Thoracic aorta (tissue), 2 donors: Measurements from ENCODE around the gene CIBAR2. TPM values are rescaled to one million over a fixed set of nuclear protein-coding genes. Genes with fewer than 3 reads are reported as not detected.
"Not testable (repeated sequence)": the region's sequence is repeated elsewhere in the genome, so short reads cannot be mapped to it uniquely, and the experiment has no call there.

Experiments
- ATAC-seq: fragments of 150-250 bp; one replicate; pipeline ENCODE4 v1.8.0; 2017; ENCODE audit warnings: low read depth; ENCODE audit not compliant: insufficient number of reproducible peaks, low FRiP score
- DNase-seq: peaks from one replicate; pipeline ENCODE4 v3.0.0-alpha.2; 2020; ENCODE audit warnings: low spot score
- H3K27ac ChIP-seq, 2 donors: fragments of 200-600 bp; sonication (generic); 1 replicate in 1 of 2; 2 replicates in 1 of 2; pipeline ENCODE4 v1.5.1; 2016; ENCODE audit warnings: mild to moderate bottlenecking in 2 of 2, moderate library complexity in 2 of 2
- H3K27me3 ChIP-seq: fragments of 200-600 bp; sonication (generic); replicated peaks from 2 replicates; pipeline ENCODE4 v1.6.0; 2016; ENCODE audit warnings: mild to moderate bottlenecking; ENCODE audit not compliant: insufficient read depth
- H3K36me3 ChIP-seq: fragments of 200-600 bp; sonication (generic); one replicate; pipeline ENCODE4 v1.5.1; 2016
- H3K4me1 ChIP-seq, 2 donors: fragments of 200-600 bp; sonication (generic); 1 replicate in 1 of 2; 2 replicates in 1 of 2; pipeline versions ENCODE4 v1.5.1 to v1.6.0; 2016; ENCODE audit warnings: low read depth in 2 of 2, mild to moderate bottlenecking in 1 of 2; ENCODE audit not compliant: control insufficient read depth in 1 of 2
- H3K4me3 ChIP-seq: fragments of 200-600 bp; sonication (generic); 2 replicates; pipeline ENCODE4 v1.5.1; 2016; ENCODE audit warnings: mild to moderate bottlenecking
- H3K9me3 ChIP-seq: fragments of 200-600 bp; sonication (generic); 2 replicates; pipeline ENCODE4 v1.5.1; 2016
- total RNA-seq, 2 donors: library from RNA; depleted of rRNA; stranded (reverse); fragments of >200 nt; gene quantifications; one replicate each; pipeline versions ENCODE4 v1.1.0 to v1.2.3, GENCODE V29; 2016
- TF ChIP-seq, protein P1 (sequence below): fragments of 200-600 bp; sonication (generic); IDR thresholded peaks from one replicate; pipeline ENCODE4 v1.5.1; 2019; ENCODE audit warnings: antibody characterized with exemption

The CIBAR2 gene
- total RNA-seq, 2 donors from 2014 or later, result not detected

DNA sequence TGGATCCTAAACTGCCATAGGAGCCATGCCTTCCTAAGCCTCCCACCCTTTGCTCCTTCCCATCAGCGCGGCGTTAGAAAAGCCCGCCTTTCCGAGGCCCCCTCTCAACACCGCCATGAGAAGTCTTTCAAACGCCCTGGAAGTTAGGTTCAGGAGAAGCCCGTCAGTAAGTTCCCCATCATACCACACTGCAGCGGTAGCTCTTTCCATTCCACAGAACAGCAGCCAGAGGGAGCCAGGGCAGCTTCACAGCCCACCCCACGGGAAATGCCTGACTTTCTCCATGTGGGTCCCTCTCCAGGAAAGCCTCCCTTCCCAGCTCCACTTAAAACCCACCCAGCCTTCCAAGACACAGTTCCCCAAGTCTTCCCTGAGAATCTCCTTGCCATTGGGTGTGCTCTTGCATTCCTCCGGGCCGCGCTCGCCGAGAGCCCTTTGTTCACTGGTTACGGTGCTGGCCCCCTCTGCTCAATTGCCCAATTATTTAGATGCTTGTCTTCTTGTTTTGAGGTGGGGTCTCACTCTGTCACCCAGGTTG, 56.0 kb downstream of the CIBAR2 start:
- Histone ChIP-seq H3K9me3 (no peaks in the 10 kb centered on the region), H3K27me3 (no peaks in the 10 kb centered on the region), H3K4me3 (peak overlapping the region; percentile 40), H3K36me3 (no peaks in the 10 kb centered on the region), H3K27ac (peak overlapping the region in 1 of 2 donors; percentile 8), H3K4me1 (peaks cover 10 to 18% of the 10 kb centered on the region in 2 donors)
- TF ChIP-seq, protein P1, sequence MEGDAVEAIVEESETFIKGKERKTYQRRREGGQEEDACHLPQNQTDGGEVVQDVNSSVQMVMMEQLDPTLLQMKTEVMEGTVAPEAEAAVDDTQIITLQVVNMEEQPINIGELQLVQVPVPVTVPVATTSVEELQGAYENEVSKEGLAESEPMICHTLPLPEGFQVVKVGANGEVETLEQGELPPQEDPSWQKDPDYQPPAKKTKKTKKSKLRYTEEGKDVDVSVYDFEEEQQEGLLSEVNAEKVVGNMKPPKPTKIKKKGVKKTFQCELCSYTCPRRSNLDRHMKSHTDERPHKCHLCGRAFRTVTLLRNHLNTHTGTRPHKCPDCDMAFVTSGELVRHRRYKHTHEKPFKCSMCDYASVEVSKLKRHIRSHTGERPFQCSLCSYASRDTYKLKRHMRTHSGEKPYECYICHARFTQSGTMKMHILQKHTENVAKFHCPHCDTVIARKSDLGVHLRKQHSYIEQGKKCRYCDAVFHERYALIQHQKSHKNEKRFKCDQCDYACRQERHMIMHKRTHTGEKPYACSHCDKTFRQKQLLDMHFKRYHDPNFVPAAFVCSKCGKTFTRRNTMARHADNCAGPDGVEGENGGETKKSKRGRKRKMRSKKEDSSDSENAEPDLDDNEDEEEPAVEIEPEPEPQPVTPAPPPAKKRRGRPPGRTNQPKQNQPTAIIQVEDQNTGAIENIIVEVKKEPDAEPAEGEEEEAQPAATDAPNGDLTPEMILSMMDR, result peak; percentile 10
- ATAC-seq (no peak), DNase-seq (no peak)

DNA sequence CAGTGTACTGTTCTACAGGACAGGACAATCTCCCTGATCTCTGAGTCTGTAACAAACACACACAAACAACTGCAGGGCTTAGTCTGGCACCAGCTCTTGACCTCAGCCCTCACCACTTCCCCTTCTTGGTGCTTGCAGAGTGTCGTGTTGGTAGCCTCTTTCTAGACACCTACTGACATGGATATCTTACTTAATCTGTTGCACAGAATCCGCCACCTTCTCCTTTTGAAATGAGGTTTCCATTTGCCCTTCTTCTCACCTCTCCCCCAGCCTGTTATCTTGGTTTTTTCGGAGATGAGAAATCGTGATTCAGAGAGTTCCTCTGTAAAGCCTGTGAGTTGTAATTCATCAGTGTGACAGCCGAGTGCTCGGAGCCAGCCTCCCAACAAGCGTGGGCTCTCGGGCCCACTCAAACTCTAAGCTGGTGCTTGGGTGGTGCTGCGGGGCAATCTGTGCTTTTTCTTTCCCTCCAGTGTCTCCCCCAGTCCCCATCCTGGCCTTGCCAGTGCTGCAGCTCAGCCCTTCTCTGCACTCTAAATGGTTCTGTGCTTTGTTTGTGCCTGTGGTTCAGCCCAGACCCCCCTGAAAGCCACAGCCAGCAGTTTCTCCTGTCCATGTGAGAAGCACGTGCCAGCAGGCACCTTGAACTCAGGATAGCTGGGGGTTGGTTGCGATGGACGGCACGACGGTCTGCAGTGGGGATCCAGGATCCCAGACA, 56.6 kb downstream of the CIBAR2 start:
- H3K4me1 ChIP-seq, result peaks cover 10 to 18% of the 10 kb centered on the region in 2 donors
- no peaks in the 10 kb centered on the region for H3K36me3 ChIP-seq
- no peak for DNase-seq
- TF ChIP-seq, protein P1, result no peak
- H3K27ac ChIP-seq, result peak overlapping the region in 1 of 2 donors; percentile 8
- ATAC-seq, result no peak
- peak overlapping the region; percentile 40 for H3K4me3 ChIP-seq
- H3K9me3 ChIP-seq, result no peaks in the 10 kb centered on the region
- no peaks in the 10 kb centered on the region for H3K27me3 ChIP-seq

DNA sequence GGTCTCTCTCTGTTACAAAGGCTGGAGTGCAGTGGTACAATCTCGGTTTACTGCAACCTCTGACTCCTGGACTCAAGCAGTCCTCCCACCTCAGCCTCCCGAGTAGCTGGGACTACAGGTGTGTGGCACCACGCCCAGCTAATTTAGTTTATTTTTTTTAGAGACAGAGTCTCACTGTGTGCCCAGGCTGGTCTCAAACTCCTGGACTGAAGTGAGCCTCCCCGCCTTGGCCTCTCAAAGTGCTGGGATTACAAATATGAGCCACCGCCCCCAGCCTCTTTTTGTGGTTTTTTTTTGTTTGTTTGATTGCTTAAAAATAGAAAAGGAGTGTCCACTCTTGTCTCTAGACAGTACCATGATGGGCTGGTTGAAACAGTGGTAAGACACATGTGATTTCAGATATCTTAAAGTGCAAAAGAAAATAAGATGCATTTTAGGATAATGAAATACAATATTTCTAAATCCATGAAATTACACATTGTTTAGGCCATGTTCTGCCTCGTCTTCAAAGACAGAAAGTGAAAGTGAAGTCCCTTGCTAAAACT, 57.3 kb downstream of the CIBAR2 start:
- H3K9me3 ChIP-seq, result no peaks in the 10 kb centered on the region
- TF ChIP-seq, protein P1, result no peak
- peak overlapping the region; percentile 8 to 56 for H3K27ac ChIP-seq
- H3K27me3 ChIP-seq, result no peaks in the 10 kb centered on the region
- no peaks in the 10 kb centered on the region for H3K36me3 ChIP-seq
- peak overlapping the region; percentile 40 for H3K4me3 ChIP-seq
- peaks cover 10 to 22% of the 10 kb centered on the region in 2 donors for H3K4me1 ChIP-seq
- ATAC-seq, result no peak
- no peak for DNase-seq

DNA sequence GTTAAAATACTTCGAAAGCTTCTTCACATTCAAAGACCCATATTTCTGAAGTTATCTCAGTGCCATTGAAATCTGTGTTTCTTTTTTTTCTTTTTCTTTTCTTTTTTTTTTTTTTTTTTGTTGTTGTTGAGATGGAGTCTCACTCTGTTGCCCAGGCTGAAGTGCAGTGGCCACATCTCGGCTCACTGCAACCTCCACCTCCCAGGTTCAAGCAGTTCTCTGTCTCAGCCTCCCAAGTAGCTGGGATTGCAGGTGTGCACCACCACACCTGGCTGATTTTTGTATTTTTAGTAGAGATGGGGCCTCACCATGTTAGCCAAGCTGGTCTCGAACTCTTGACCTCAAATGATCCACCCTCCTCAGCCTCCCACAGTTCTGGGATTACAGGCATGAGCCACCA, 58.0 kb downstream of the CIBAR2 start:
- ATAC-seq, DNase-seq, H3K27ac ChIP-seq, H3K27me3 ChIP-seq, H3K4me3 ChIP-seq, H3K9me3 ChIP-seq, H3K36me3 ChIP-seq: not testable (repeated sequence)
- peaks cover 10 to 22% of the 10 kb centered on the region in 2 donors for H3K4me1 ChIP-seq

DNA sequence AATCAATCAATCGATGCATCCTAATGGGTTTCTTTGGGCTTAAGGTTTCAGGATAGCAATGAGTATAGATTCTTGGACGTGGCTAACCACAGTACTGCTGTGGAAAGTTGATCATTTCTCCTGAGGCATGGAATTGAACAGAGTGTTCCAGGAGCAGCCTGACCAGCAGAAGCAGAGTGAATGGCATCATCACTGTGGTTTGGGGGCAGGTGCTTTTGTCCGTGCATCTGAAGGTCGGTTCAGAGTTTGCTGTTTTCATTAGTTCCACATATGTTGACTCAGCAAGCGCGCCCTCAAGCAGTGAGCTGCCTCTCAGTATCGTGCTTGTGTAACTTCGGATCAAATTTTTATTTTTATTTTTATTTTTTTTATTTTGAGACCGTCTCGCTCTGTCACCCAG, 59.7 kb downstream of the CIBAR2 start:
- ATAC-seq (no peak), DNase-seq (no peak)
- H3K9me3 ChIP-seq, result no peaks in the 10 kb centered on the region
- no peaks in the 10 kb centered on the region for H3K27me3 ChIP-seq
- H3K4me3 ChIP-seq, result no peak overlapping the region
- peaks cover 10 to 22% of the 10 kb centered on the region in 2 donors for H3K4me1 ChIP-seq
- TF ChIP-seq, protein P1, result no peak
- H3K27ac ChIP-seq, result no peak overlapping the region
- H3K36me3 ChIP-seq, result no peaks in the 10 kb centered on the region
